22Rv1 (cell line): ENCODE data around the gene SMARCC2.

Experiments
- CTCF ChIP-seq: fragments of 450-650 bp; IDR thresholded peaks from 2 replicates; pipeline ENCODE4 v1.5.1; 2017; ENCODE audit warnings: mild to moderate bottlenecking
- ZFX ChIP-seq: fragments of 450-650 bp; IDR thresholded peaks from 2 replicates; pipeline ENCODE4 v1.6.1; 2017; ENCODE audit warnings: antibody characterized with exemption, borderline replicate concordance

GRCh38 chr12:56134897-56135296 is 54.4 kb downstream of the SMARCC2 start:
- no peak for TF ChIP-seq CTCF
- TF ChIP-seq ZFX = no peak
